Naive thymus-derived CD8-positive, alpha-beta T cell (primary cell): ENCODE data around the gene ATG7. TPM values are rescaled to one million over a fixed set of nuclear protein-coding genes. Genes with fewer than 3 reads are reported as not detected.
A peak's percentile ranks its signal among the peaks of the same experiment; 100 is the strongest.

Source experiments
- ATAC-seq, 2 donors: fragments of 150-1000 bp; cut with Tn5 transposase in 1 of 2; sonication (Bioruptor Pico), chemical (Tn5 transposase) in 1 of 2; 1 replicate in 1 of 2; 2 replicates in 1 of 2; pipeline ENCODE4 v1.10.0; 2021; ENCODE audit warnings: mild to moderate bottlenecking in 2 of 2, moderate library complexity in 2 of 2
- POLR2A ChIA-PET: fragments of 350-600 bp; sonication (Branson Sonifier 250); formaldehyde crosslinking; loops from one replicate; lab custom pipeline; 2021; ENCODE audit warnings: antibody characterized with exemption; lab: Charles Lee
- DNase-seq, 10 donors: peaks; one replicate each; pipeline versions ENCODE4 v3.0.0 to v3.0.0-alpha.2; 2020 to 2022
- H3K27ac Mint-ChIP-seq, 10 donors: one replicate each; pipeline ENCODE4 v1.8.0; 2020 to 2022; ENCODE audit warnings: mild to moderate bottlenecking in 10 of 10, mixed read lengths in 10 of 10, moderate library complexity in 4 of 10, inconsistent platforms in 1 of 10
- H3K27me3 Mint-ChIP-seq, 5 donors: one replicate each; pipeline ENCODE4 v1.8.0; 2021 to 2022; ENCODE audit warnings: mixed read lengths in 5 of 5
- H3K36me3 Mint-ChIP-seq, 3 donors: one replicate each; pipeline ENCODE4 v1.8.0; 2020 to 2022; ENCODE audit warnings: mixed read lengths in 3 of 3, mild to moderate bottlenecking in 2 of 3, inconsistent platforms in 1 of 3
- H3K4me1 Mint-ChIP-seq, 4 donors: one replicate each; pipeline ENCODE4 v1.8.0; 2021 to 2022; ENCODE audit warnings: mixed read lengths in 4 of 4
- H3K4me3 Mint-ChIP-seq, 10 donors: one replicate each; pipeline ENCODE4 v1.8.0; 2020 to 2022; ENCODE audit warnings: mild to moderate bottlenecking in 10 of 10, mixed read lengths in 10 of 10, moderate library complexity in 6 of 10, inconsistent platforms in 1 of 10
- H3K9me3 Mint-ChIP-seq, 9 donors: one replicate each; pipeline ENCODE4 v1.8.0; 2020 to 2022; ENCODE audit warnings: mixed read lengths in 9 of 9, mild to moderate bottlenecking in 3 of 9, inconsistent platforms in 1 of 9, moderate library complexity in 1 of 9
- polyA plus RNA-seq, 3 donors: library from polyadenylated mRNA; unstranded; fragments of 300-500 nt; fragmentation: Illumina TruSeq; gene quantifications; one replicate each; pipeline ENCODE4 v1.2.3, GENCODE V29; 2021
- total RNA-seq, 8 experiments: library from RNA in 2 of 8; stranded (reverse) in 2 of 8; gene quantifications; one replicate each; pipeline ENCODE4 v1.2.3 and lab custom pipeline; 2021 to 2026

Gene ATG7
- total and polyA plus RNA-seq, 5 experiments from 2014 or later, result 6.0 to 28.7 (median 15.3) TPM

DNA sequence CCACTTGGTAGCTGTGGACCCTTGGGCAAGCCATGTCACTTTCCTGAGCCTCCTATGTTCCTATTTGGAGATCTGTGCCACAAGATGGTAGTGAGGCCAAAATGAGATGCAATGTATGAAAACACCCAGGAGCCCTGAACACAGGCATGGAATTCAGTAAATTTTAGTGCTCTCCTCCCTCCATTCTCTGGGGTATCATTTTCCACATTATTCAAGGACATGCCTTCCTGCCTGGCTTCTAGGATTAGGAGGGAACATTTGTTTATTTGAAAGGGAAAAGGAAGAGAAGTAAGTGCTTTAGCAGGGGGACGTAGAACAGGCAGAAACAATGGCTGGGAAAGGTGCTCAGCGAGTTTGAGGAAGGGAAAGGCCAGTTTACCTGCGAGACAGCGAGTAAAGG, 98.8 kb downstream of the ATG7 start:
- Mint-ChIP-seq H3K4me3 (no peak overlapping the region), H3K27ac (peak overlapping the region in 2 of 10 donors; percentile 10 to 44), H3K36me3 (peaks cover 4 to 66% (median 19%) of the 10 kb centered on the region in 3 donors), H3K4me1 (no peaks in the 10 kb centered on the region), H3K9me3 (no peaks in the 10 kb centered on the region), H3K27me3 (no peaks in the 10 kb centered on the region)
- DNase-seq (no peak), ATAC-seq (no peak)
- POLR2A ChIA-PET, result no interaction called here

DNA sequence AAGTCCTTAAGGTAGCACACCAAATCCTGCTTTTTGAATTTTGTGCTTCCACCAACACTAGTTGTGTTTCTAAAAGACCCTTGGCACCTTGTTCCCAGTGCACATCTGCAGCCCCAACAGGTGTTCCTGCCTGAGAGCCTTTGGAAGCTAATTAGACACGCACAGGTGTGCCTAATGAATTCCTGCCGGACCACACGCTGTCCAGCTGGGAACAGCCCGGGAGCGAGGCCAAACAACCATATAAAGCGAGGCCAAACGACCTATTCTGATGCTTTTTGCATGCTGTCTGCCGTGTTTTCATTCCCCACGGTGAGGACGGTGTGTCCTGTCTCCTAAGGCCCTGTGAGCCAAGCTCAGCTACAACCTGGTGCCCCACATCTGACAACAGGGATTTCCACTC, 99.5 kb downstream of the ATG7 start:
- Mint-ChIP-seq H3K27me3 (no peaks in the 10 kb centered on the region), H3K27ac (no peak overlapping the region), H3K9me3 (no peaks in the 10 kb centered on the region), H3K4me1 (no peaks in the 10 kb centered on the region), H3K4me3 (no peak overlapping the region), H3K36me3 (peaks cover 4 to 63% (median 15%) of the 10 kb centered on the region in 3 donors)
- POLR2A ChIA-PET, result no interaction called here
- no peak for DNase-seq
- no peak for ATAC-seq

DNA sequence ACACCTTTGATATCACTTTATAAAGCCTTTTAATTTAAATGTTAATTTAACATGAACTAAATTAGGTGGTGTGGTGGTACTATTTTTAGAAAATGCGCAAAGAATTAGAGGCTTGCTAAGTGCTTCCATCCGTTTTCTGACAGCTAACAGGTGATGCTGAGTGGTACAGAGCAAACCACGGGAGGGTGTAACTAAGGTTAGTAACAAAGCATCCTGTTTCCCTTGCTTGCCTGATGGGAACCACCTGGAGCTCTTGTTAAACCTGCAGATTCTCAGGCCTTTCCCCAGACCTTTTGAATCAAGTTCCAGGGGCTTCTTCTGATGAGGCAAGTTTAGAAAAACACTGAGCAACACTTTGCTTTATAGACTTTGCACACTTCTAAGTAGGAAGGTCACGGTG, 101.0 kb downstream of the ATG7 start:
- no peak for DNase-seq
- POLR2A ChIA-PET, result no interaction called here
- Mint-ChIP-seq H3K27me3 (no peaks in the 10 kb centered on the region), H3K36me3 (peaks cover 0 to 61% (median 15%) of the 10 kb centered on the region in 3 donors), H3K4me1 (no peaks in the 10 kb centered on the region), H3K27ac (no peak overlapping the region), H3K9me3 (no peaks in the 10 kb centered on the region), H3K4me3 (no peak overlapping the region)
- ATAC-seq, result no peak

DNA sequence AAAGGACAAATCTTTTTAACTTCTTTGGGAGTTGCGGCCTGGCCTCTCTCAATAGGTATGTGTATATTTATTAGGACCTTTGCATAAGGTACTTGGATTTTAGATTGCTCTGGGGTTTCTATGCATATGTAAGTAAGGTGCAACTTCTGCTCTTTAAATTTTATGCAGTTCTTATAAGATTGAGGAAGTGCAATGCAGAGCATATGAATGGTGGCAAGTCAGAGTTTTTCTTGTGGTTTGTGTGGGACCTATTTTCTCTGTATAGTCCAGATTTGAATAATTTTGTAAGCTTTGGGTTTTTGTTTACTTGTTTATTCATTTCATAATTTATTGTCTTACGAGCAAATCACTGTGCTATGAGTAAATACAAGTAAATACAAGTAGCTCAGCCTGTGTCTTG, 101.5 kb downstream of the ATG7 start:
- Mint-ChIP-seq H3K27me3 (no peaks in the 10 kb centered on the region), H3K9me3 (no peaks in the 10 kb centered on the region), H3K27ac (no peak overlapping the region), H3K4me3 (no peak overlapping the region), H3K36me3 (peaks cover 0 to 60% (median 15%) of the 10 kb centered on the region in 3 donors), H3K4me1 (no peaks in the 10 kb centered on the region)
- DNase-seq, result no peak
- POLR2A ChIA-PET, result no interaction called here
- no peak for ATAC-seq

DNA sequence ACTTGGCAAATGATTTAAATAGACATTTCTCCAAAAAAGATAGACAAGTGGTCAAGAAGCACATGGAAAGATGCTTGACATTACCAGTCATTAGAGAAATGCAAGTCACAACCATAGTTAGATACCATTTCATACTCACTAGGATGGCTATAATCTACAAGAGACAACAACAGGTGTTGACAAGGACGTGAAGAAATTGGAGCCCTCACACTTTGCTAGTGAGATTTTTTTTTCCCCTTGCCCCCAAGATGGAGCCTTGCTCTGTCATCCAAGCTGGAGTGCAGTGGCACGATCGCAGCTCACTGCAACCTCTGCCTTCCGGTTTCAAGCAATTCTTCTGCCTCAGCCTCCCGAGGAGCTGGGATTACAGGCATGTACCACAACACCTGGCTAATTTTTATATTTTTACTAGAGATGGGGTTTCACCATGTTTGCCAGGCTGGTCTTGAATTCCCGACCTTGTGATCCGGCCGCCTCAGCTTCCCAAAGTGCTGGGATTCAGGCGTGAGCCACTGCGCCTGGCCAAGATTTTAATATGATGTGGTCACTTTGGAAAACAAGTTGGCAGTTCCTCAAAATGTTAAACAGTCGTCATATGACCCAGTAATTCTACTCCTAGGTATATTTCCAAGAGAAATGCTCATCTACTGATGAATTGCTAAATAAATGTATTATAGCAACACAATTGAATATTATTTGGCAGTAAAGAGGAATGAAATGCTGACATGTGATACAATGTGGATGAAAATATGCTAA, 103.3 kb downstream of the ATG7 start:
- POLR2A ChIA-PET, result no interaction called here
- Mint-ChIP-seq H3K4me1 (no peaks in the 10 kb centered on the region), H3K9me3 (no peaks in the 10 kb centered on the region), H3K27me3 (no peaks in the 10 kb centered on the region), H3K27ac (no peak overlapping the region), H3K4me3 (no peak overlapping the region), H3K36me3 (peaks cover 0 to 61% (median 11%) of the 10 kb centered on the region in 3 donors)
- ATAC-seq (no peak), DNase-seq (no peak)

DNA sequence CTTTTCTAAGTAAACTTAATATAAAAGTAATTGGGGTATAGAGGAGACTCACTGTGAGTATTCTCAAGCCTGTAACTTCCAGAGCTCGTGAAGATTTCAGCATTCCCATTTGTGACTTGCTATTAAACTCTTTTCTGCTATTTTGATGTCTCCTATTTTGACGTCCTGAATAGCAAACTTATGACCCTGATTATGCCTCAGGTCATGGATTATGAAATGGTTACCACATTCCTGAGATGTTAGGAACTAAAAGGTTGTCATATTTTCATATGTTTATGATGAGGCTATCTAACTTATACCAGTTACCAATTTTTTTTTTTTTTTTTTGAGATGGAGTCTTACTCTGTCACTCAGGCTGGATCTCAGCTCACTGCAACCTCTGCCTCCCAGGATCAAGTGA, 105.5 kb downstream of the ATG7 start:
- DNase-seq, result no peak
- ATAC-seq, result no peak
- Mint-ChIP-seq H3K27ac (no peak overlapping the region), H3K4me1 (no peaks in the 10 kb centered on the region), H3K9me3 (no peaks in the 10 kb centered on the region), H3K27me3 (no peaks in the 10 kb centered on the region), H3K4me3 (no peak overlapping the region), H3K36me3 (peaks cover 0 to 63% (median 7%) of the 10 kb centered on the region in 3 donors)
- POLR2A ChIA-PET, result no interaction called here

DNA sequence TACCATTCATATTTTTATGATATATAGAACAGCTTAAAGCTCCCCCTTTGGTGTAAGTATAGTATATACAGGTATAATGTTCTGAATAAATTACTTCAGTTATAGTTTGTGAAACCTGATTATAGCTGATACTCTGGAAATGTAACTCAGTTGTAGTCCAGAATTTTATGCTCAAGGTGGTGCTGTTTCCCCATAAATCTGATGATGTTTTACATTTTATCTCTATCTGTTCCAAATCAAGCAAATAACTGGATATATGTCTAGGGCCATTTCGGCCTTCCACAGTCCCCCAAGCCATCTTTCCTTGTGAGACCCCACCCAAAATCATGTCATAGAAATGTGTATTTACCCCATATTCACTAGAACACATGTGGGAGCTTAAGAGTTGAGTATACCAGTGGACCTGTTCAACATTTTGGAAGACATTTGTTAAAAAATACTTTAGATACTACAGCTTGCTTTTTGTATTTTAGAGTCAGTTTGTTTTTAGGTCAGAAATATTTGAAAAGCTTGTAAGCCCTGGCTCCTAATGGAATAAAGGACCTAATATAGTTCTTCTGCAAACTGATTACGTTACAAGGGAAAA, 107.1 kb downstream of the ATG7 start:
- POLR2A ChIA-PET, result no interaction called here
- H3K36me3 Mint-ChIP-seq, result peaks cover 0 to 67% (median 6%) of the 10 kb centered on the region in 3 donors
- H3K9me3 Mint-ChIP-seq, result no peaks in the 10 kb centered on the region

DNA sequence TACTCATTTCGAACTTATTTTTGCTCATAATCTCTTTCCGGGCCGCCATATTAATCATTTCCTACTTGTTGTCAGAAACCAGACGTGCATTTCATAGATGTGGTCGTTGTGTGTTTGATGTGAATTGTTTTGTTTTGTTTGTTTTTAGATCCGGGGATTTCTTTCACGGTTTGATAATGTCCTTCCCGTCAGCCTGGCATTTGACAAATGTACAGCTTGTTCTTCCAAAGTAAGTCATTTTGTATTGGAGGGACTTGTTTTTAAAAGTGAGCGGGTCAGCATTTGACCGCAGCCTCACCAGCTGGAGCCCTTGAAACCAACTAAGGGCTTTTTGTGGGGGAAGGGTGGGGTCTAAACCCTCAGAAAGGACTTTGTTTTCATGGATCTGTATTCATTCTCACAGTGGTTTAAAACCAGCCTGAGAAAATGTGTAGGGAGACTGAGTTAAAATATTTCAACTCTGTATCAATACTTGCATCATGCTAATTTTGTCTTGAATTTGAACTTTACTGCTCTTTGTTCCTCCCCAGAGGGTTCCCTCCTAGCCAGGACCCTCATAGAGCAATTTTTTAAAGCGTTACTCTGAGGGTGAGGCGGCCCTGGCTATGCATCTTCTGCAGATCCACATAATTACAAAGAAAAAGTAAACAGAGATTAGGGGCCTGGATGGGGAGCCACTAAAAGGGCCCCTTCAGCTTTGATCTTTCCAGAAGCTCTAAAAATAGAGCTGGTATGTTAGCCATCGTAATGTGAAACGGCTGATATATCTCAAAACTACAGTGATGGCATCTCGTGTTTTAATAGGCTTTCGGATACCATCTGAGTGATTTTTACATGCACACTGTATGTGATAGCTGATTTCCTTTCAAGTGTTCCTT, 107.9 kb downstream of the ATG7 start:
- Mint-ChIP-seq H3K4me1 (no peaks in the 10 kb centered on the region), H3K36me3 (peaks cover 0 to 64% (median 8%) of the 10 kb centered on the region in 3 donors), H3K4me3 (no peak overlapping the region), H3K27me3 (no peaks in the 10 kb centered on the region), H3K9me3 (no peaks in the 10 kb centered on the region), H3K27ac (no peak overlapping the region)
- DNase-seq, result no peak
- POLR2A ChIA-PET, result no interaction called here
- no peak for ATAC-seq

More for the DNA sequence above, 107.1 kb downstream of the ATG7 start:
- DNase-seq, result peak in 5 of 10 donors; percentile 9 to 46 (median 38)
- no peak overlapping the region for H3K4me3 Mint-ChIP-seq
- no peaks in the 10 kb centered on the region for H3K27me3 Mint-ChIP-seq
- no peaks in the 10 kb centered on the region for H3K4me1 Mint-ChIP-seq
- ATAC-seq, result peak in 1 of 2 donors; percentile 29
- H3K27ac Mint-ChIP-seq, result no peak overlapping the region

DNA sequence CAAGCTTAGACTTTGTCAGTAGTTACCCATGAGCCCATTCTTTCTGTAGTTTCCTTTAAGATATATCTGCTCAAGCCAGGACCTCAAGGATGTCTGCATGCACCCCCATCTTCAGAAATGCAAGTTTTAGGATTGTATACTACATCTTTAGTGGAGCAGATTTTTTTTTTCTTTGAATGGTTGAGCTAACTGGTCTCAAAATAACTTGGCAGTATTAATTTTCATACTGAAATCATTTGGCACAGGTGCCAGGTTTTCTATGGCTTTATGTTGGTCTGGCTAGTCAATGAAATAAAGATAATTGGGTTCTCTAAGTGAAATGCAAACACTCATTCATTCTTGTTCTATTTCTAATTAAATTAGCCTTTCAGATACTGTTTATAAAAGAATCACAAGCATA, 108.9 kb downstream of the ATG7 start:
- no peak overlapping the region for H3K27ac Mint-ChIP-seq
- no peak overlapping the region for H3K4me3 Mint-ChIP-seq
- POLR2A ChIA-PET, result no interaction called here
- ATAC-seq (no peak), DNase-seq (no peak)
- H3K4me1 Mint-ChIP-seq, result no peaks in the 10 kb centered on the region
- H3K36me3 Mint-ChIP-seq, result peaks cover 0 to 61% (median 8%) of the 10 kb centered on the region in 3 donors
- H3K27me3 Mint-ChIP-seq, result no peaks in the 10 kb centered on the region
- no peaks in the 10 kb centered on the region for H3K9me3 Mint-ChIP-seq

DNA sequence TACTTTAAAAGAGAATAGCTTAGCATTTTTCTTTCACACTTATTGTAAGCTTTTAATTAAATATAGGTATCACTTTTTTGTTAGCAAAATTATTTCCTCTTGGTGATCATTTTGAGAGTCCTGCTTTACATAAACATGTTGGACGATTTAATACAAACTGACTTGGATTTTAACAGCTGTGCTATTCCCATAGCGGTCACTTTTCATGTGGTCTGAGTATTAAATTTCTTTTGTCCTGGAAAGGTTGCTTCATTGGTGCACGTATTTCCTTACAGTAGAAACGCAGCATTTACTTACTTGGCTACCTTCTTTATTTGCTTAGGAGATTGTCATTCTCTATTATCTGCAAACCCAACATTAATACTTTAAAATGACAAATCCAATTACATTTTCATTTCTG, 109.4 kb downstream of the ATG7 start:
- H3K4me1 Mint-ChIP-seq, result no peaks in the 10 kb centered on the region

DNA sequence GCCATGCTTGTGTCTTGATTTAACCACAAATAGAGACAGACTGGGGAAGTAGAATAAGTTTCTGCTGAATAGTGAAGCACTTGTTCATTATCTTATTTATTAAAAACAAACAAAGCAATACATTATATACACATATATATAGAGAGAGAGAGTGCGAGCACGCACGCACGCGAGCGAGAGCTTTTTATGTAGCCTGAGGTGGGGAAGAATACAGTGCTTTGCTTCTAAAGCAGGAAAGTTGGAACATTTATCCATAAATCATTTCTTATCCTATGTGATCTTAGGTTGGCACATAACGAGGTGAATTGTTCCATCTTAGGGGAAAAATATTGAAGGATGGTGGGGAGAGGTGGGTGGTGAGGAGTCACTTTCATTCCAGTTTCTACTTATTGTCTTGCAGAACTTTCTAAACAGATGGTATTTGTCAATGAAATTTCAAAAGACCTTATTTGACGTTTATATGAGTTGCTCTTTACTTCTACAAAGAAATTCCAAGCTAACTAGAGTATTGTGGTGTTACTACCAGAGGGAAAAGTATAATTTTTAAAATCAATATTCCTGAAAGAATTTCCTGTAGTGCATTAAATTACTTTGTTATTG, 110.0 kb downstream of the ATG7 start:
- Mint-ChIP-seq H3K4me1 (no peaks in the 10 kb centered on the region), H3K27me3 (no peaks in the 10 kb centered on the region), H3K9me3 (no peaks in the 10 kb centered on the region), H3K27ac (no peak overlapping the region), H3K4me3 (no peak overlapping the region), H3K36me3 (peaks cover 0 to 61% (median 17%) of the 10 kb centered on the region in 3 donors)
- POLR2A ChIA-PET, result interaction anchor here (0.6 kb wide), 1 partner anchor 1102 kb away, joined by 3 read pairs; the partner anchor contains the start of gene TSEN2
- ATAC-seq (no peak), DNase-seq (no peak)

More for the DNA sequence above, 109.4 kb downstream of the ATG7 start:
- Mint-ChIP-seq H3K27me3 (no peaks in the 10 kb centered on the region), H3K36me3 (peaks cover 0 to 61% (median 11%) of the 10 kb centered on the region in 3 donors), H3K4me3 (no peak overlapping the region), H3K27ac (no peak overlapping the region), H3K9me3 (no peaks in the 10 kb centered on the region)
- DNase-seq, result no peak
- ATAC-seq, result no peak
- POLR2A ChIA-PET, result interaction anchor here (0.6 kb wide), 1 partner anchor 1103 kb away, joined by 3 read pairs; the partner anchor contains the start of gene TSEN2

DNA sequence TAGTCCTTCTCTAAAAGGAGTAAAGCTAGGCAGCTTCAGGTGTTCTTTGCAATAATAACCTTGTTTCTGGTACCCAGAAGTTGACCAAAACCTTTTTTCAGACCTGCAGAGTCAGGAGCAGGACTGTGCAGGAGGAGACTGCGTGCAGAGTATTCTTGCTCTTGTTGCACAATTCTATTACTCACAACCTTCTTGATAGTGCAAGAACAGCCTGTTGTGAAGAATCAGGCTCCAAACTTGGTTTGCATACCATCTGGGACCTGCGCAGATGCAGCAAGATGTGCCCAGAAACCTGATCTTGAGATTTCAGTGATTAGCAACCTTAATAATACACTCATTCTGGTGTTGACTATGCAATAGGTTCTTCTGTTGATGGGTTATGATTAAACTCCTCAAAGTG, 111.9 kb downstream of the ATG7 start:
- no peak for DNase-seq
- Mint-ChIP-seq H3K4me1 (no peaks in the 10 kb centered on the region), H3K27me3 (no peaks in the 10 kb centered on the region), H3K36me3 (peaks cover 0 to 53% (median 18%) of the 10 kb centered on the region in 3 donors), H3K27ac (no peak overlapping the region), H3K4me3 (no peak overlapping the region), H3K9me3 (no peaks in the 10 kb centered on the region)
- POLR2A ChIA-PET, result no interaction called here
- no peak for ATAC-seq
